PC-9 (cell line): ENCODE measurements around the gene MRPL19. TPM values are rescaled to one million over a fixed set of nuclear protein-coding genes. Genes with fewer than 3 reads are reported as not detected.
A peak's percentile ranks its signal among the peaks of the same experiment; 100 is the strongest.

Source experiments
- BruUV-seq: library from RNA; stranded (reverse); fragments of 400-500 nt; replicated peaks from 2 replicates; lab custom pipeline; 2021; lab: Mats Ljungman, UMichigan
- CTCF ChIA-PET: fragments of 300-600 bp; sonication (Branson Sonifier 250); formaldehyde crosslinking; loops from one replicate; lab custom pipeline; 2022; ENCODE audit warnings: antibody characterized with exemption; lab: Charles Lee
- POLR2A ChIA-PET: fragments of 300-600 bp; sonication (Branson Sonifier 250); formaldehyde crosslinking; loops from one replicate; lab custom pipeline; 2022; ENCODE audit warnings: antibody characterized with exemption; ENCODE audit not compliant: unreplicated experiment; lab: Charles Lee
- DNase-seq, 2 experiments: peaks; one replicate each; pipeline versions ENCODE4 v3.0.0 to v3.0.0-alpha.2; 2015 to 2022; ENCODE audit warnings: mixed read lengths in 1 of 2
- H2AFZ ChIP-seq: fragments of 200-600 bp; sonication (generic); 2 replicates; pipeline ENCODE4 v1.8.1; 2017; ENCODE audit warnings: antibody characterized with exemption
- H3F3A ChIP-seq: fragments of 200-600 bp; sonication (generic); 2 replicates; pipeline ENCODE4 v1.8.1; 2017; ENCODE audit warnings: antibody characterized with exemption, mild to moderate bottlenecking, low read depth; ENCODE audit not compliant: insufficient read depth
- H3K27ac ChIP-seq: fragments of 200-600 bp; sonication (generic); 2 replicates; pipeline ENCODE4 v1.6.1; 2016; ENCODE audit warnings: mixed run types
- H3K27me3 ChIP-seq: fragments of 200-600 bp; sonication (generic); 2 replicates; pipeline ENCODE4 v1.6.1; 2016; ENCODE audit warnings: low read depth, mixed run types; ENCODE audit not compliant: insufficient read depth
- H3K36me3 ChIP-seq: fragments of 200-600 bp; sonication (generic); 2 replicates; pipeline ENCODE4 v1.6.1; 2016; ENCODE audit warnings: low read depth, mixed run types
- H3K4me1 ChIP-seq: fragments of 200-600 bp; sonication (generic); replicated peaks from 2 replicates; pipeline ENCODE4 v1.6.1; 2016; ENCODE audit warnings: mixed run types; ENCODE audit not compliant: insufficient read depth
- H3K4me2 ChIP-seq: fragments of 200-600 bp; sonication (generic); 2 replicates; pipeline ENCODE4 v1.6.1; 2017; ENCODE audit warnings: mixed run types
- H3K4me3 ChIP-seq: fragments of 200-600 bp; sonication (generic); 2 replicates; pipeline ENCODE4 v1.6.1; 2016; ENCODE audit warnings: mixed run types
- H3K79me2 ChIP-seq: fragments of 200-600 bp; sonication (generic); 2 replicates; pipeline ENCODE4 v1.6.1; 2017; ENCODE audit warnings: low read depth, mixed run types
- H3K9me2 ChIP-seq: fragments of 200-600 bp; sonication (generic); 2 replicates; pipeline ENCODE4 v1.8.1; 2017; ENCODE audit warnings: mild to moderate bottlenecking; ENCODE audit not compliant: insufficient read depth
- H3K9me3 ChIP-seq: fragments of 200-600 bp; sonication (generic); 2 replicates; pipeline ENCODE4 v1.8.1; 2016; ENCODE audit warnings: low read depth; ENCODE audit not compliant: insufficient read depth
- H4K20me1 ChIP-seq: fragments of 200-600 bp; sonication (generic); 2 replicates; pipeline ENCODE4 v1.8.1; 2017; ENCODE audit not compliant: insufficient read depth
- CTCF ChIP-seq: fragments of 200-600 bp; sonication (generic); conservative IDR thresholded peaks from 2 replicates; pipeline ENCODE4 v1.6.1; 2017; ENCODE audit warnings: mixed run types, antibody characterized with exemption, mild to moderate bottlenecking, moderate library complexity
- EZH2 ChIP-seq: fragments of 200-600 bp; sonication (generic); IDR thresholded peaks from 2 replicates; pipeline ENCODE4 v1.8.0; 2017; ENCODE audit warnings: antibody characterized with exemption, low read depth
- intact Hi-C: fragments of 100-400 bp; cut with micrococcal nuclease; formaldehyde crosslinking; loops from one replicate; pipeline ENCODE4 v1.10.0; 2022; ENCODE audit not compliant: unreplicated experiment
- total RNA-seq: library from RNA; stranded (reverse); gene quantifications from 2 replicates; pipeline ENCODE4 v1.2.3, GENCODE V29; 2021

MRPL19 gene
- total RNA-seq, 1 experiment from 2014 or later, result 46.5 TPM

GRCh38 chr2:75610671-75611070 lies 35.9 kb upstream of the MRPL19 start:
- POLR2A ChIA-PET, result no interaction called here
- peaks cover 32% of the 10 kb centered on the region for H3F3A ChIP-seq
- no peak overlapping the region for H3K27ac ChIP-seq
- no peaks in the 10 kb centered on the region for H3K9me2 ChIP-seq
- CTCF ChIA-PET, result interaction anchor here (1.0 kb wide), 1 partner anchor 108 kb away, joined by 3 read pairs; no protein-coding TSS in a partner anchor
- H3K27me3 ChIP-seq, result no peaks in the 10 kb centered on the region
- peaks cover 50% of the 10 kb centered on the region for H3K4me1 ChIP-seq
- H3K9me3 ChIP-seq, result 0 out of 2 replicates have a peak, but pooled peaks cover 3% of the 10 kb centered on the region
- H2AFZ ChIP-seq, result no peak overlapping the region
- H3K36me3 ChIP-seq, result no peaks in the 10 kb centered on the region
- TF ChIP-seq EZH2, result no peak
- TF ChIP-seq CTCF, result no peak
- no peak overlapping the region for H3K4me3 ChIP-seq
- intact Hi-C loops, result no loop called here
- H3K79me2 ChIP-seq, result no peaks in the 10 kb centered on the region
- no peaks in the 10 kb centered on the region for H4K20me1 ChIP-seq
- DNase-seq, result peak in 1 of 2 experiments; percentile 42
- no peak overlapping the region for H3K4me2 ChIP-seq
- no TSS peak for BruUV-seq

- TF ChIP-seq EZH2 (no peak), CTCF (no peak)
- Histone ChIP-seq H3K9me3 (0 out of 2 replicates have a peak, but pooled peaks cover 3% of the 10 kb centered on the region), H3K36me3 (no peaks in the 10 kb centered on the region), H3K79me2 (no peaks in the 10 kb centered on the region), H2AFZ (no peak overlapping the region), H4K20me1 (no peaks in the 10 kb centered on the region), H3K4me3 (no peak overlapping the region), H3K27ac (no peak overlapping the region), H3K27me3 (no peaks in the 10 kb centered on the region), H3K9me2 (no peaks in the 10 kb centered on the region), H3K4me2 (no peak overlapping the region), H3F3A (peaks cover 19% of the 10 kb centered on the region), H3K4me1 (peaks cover 36% of the 10 kb centered on the region)
- DNase-seq, result peak in 1 of 2 experiments; percentile 0
- intact Hi-C loops, result no loop called here
- CTCF ChIA-PET, result no interaction called here
- POLR2A ChIA-PET, result no interaction called here
- BruUV-seq, result no TSS peak
Observed at GRCh38 chr2:75612108-75612861, 34.3 kb upstream of the MRPL19 start.

GRCh38 chr2:75612862-75613243 lies 33.7 kb upstream of the MRPL19 start:
- Histone ChIP-seq H3K4me1 (peaks cover 31% of the 10 kb centered on the region), H3K27ac (no peak overlapping the region), H3K9me3 (0 out of 2 replicates have a peak, but pooled peaks cover 3% of the 10 kb centered on the region), H3K9me2 (no peaks in the 10 kb centered on the region), H3F3A (peaks cover 14% of the 10 kb centered on the region), H2AFZ (no peak overlapping the region), H3K4me3 (no peak overlapping the region), H3K79me2 (no peaks in the 10 kb centered on the region), H3K36me3 (no peaks in the 10 kb centered on the region), H4K20me1 (no peaks in the 10 kb centered on the region), H3K27me3 (no peaks in the 10 kb centered on the region), H3K4me2 (no peak overlapping the region)
- TF ChIP-seq CTCF (no peak), EZH2 (no peak)
- POLR2A ChIA-PET, result no interaction called here
- CTCF ChIA-PET, result no interaction called here
- BruUV-seq, result no TSS peak
- intact Hi-C loops, result no loop called here
- peak in 1 of 2 experiments; percentile 3 for DNase-seq
